Activated CD8-positive, alpha-beta memory T cell treated with anti-CD3 and anti-CD28 coated beads for 1 hour (primary cell): ENCODE measurements around the gene TMEM255B.

Experiments
- DNase-seq, 2 donors: peaks; one replicate each; pipeline ENCODE4 v3.0.0-alpha.2; 2020; ENCODE audit warnings: low read depth in 1 of 2; ENCODE audit errors: extremely low read depth in 1 of 2

TMEM255B gene

GRCh38 chr13:113857531-113858195, 98.6 kb downstream of the TMEM255B start:
- no peak for DNase-seq

GRCh38 chr13:113859311-113860050, 100.5 kb downstream of the TMEM255B start:
- DNase-seq = no peak

- DNase-seq = no peak
These were observed 101.1 kb downstream of the TMEM255B start for GRCh38 chr13:113860051-113860664.

- DNase-seq = no peak
These were observed 101.8 kb downstream of the TMEM255B start for GRCh38 chr13:113860665-113861432.

- DNase-seq = no peak
These were observed 102.5 kb downstream of the TMEM255B start for GRCh38 chr13:113861433-113862030.

- DNase-seq = no peak
These were observed 103.3 kb downstream of the TMEM255B start for GRCh38 chr13:113862191-113862930.

GRCh38 chr13:113862931-113863523, 104.0 kb downstream of the TMEM255B start:
- no peak for DNase-seq

- no peak for DNase-seq
These were observed 104.7 kb downstream of the TMEM255B start, which contains the start of gene GAS6 for GRCh38 chr13:113863524-113864272. TSS of gene GAS6 (minus strand) at chr13:113864076. CDS start at chr13:113863920, 156 bp downstream.

GRCh38 chr13:113864273-113864890, 105.4 kb downstream of the TMEM255B start:
- DNase-seq = no peak

- DNase-seq = no peak
These were observed 106.4 kb downstream of the TMEM255B start for GRCh38 chr13:113865427-113865826.
